Left lung (tissue), 10 donors: ENCODE data around the gene WRNIP1. TPM values are rescaled to one million over a fixed set of nuclear protein-coding genes. Genes with fewer than 3 reads are reported as not detected.

ENCODE experiments used
- ATAC-seq: fragments of 200-7000 bp; cut with Tn5 transposase; one replicate; pipeline ENCODE4 v1.9.1; 2020; ENCODE audit warnings: moderate library complexity
- DNase-seq, 4 donors: peaks; one replicate each; pipeline ENCODE4 v3.0.0-alpha.2; 2013 to 2020
- H3K27ac ChIP-seq, 2 donors: fragments of 200-600 bp; sonication (generic) in 1 of 2; one replicate each; pipeline versions ENCODE4 v1.5.0 to v1.8.0; 2020 to 2021
- H3K27me3 ChIP-seq, 2 donors: fragments of 200-600 bp; sonication (generic) in 1 of 2; one replicate each; pipeline versions ENCODE4 v1.5.0 to v1.8.0; 2020 to 2021
- H3K36me3 ChIP-seq, 2 donors: fragments of 200-600 bp; sonication (generic) in 1 of 2; one replicate each; pipeline versions ENCODE4 v1.5.0 to v1.8.0; 2020 to 2021
- H3K4me1 ChIP-seq, 2 donors: fragments of 200-600 bp; one replicate each; pipeline ENCODE4 v1.8.0; 2021
- H3K4me3 ChIP-seq, 2 donors: fragments of 200-600 bp; sonication (generic) in 1 of 2; one replicate each; pipeline versions ENCODE4 v1.5.0 to v1.8.0; 2020 to 2021; ENCODE audit warnings: mild to moderate bottlenecking in 1 of 2
- H3K9me3 ChIP-seq, 2 donors: fragments of 200-600 bp; sonication (generic) in 1 of 2; one replicate each; pipeline versions ENCODE4 v1.5.0 to v1.8.0; 2020 to 2021
- CTCF ChIP-seq, 2 donors: fragments of 200-600 bp; sonication (generic) in 1 of 2; IDR thresholded peaks; one replicate each; pipeline versions ENCODE4 v1.5.0 to v1.8.0; 2021; ENCODE audit warnings: antibody characterized with exemption in 2 of 2
- intact Hi-C, 2 donors: fragments of 100-400 bp; cut with DNase I; formaldehyde crosslinking; loops; one replicate each; pipeline versions ENCODE4 v1.11.2 to v1.14.2; 2022
- polyA plus RNA-seq, 6 donors: library from polyadenylated mRNA; unstranded; fragments of 120-200 nt; gene quantifications; one replicate each; pipeline ENCODE4 v1.2.1, GENCODE V29; 2013; ENCODE audit not compliant: insufficient read length in 6 of 6
- total RNA-seq, 2 donors: library from RNA; stranded (reverse); fragmentation: NEBNext Ultra II Directional; extraction: Animal tissue kit (Norgen Biotek cat#: 25700); gene quantifications; one replicate each; pipeline ENCODE4 v1.2.1, GENCODE V29; 2021
- donor health status: DM: no; HTN: yes; CAD: no.
- donor health status: DM: no; HTN: no; CAD: no.

The WRNIP1 gene
- total and polyA plus RNA-seq, 8 donors = 34.9 to 51.6 (median 49.0) TPM

GRCh38 chr6:2718334-2719092 is 46.7 kb upstream of the WRNIP1 start:
- H3K4me3 ChIP-seq = no peak overlapping the region
- H3K27ac ChIP-seq = peak overlapping the region in 1 of 2 donors; percentile 3
- no peaks in the 10 kb centered on the region for H3K36me3 ChIP-seq
- intact Hi-C loops = no loop called here
- H3K4me1 ChIP-seq = no peaks in the 10 kb centered on the region
- no peak for ATAC-seq
- peaks cover 0 to 5% of the 10 kb centered on the region in 2 donors for H3K9me3 ChIP-seq
- no peak for DNase-seq
- H3K27me3 ChIP-seq = no peaks in the 10 kb centered on the region
- no peak for TF ChIP-seq CTCF (IDR thresholded peaks at IDR 0.05)

GRCh38 chr6:2719093-2719455 is 46.1 kb upstream of the WRNIP1 start:
- Histone ChIP-seq H3K9me3 (peaks cover 0 to 5% of the 10 kb centered on the region in 2 donors), H3K4me1 (no peaks in the 10 kb centered on the region), H3K27ac (peak overlapping the region in 1 of 2 donors; percentile 3), H3K36me3 (no peaks in the 10 kb centered on the region), H3K4me3 (no peak overlapping the region), H3K27me3 (no peaks in the 10 kb centered on the region)
- no peak for TF ChIP-seq CTCF (IDR thresholded peaks at IDR 0.05)
- ATAC-seq (no peak), DNase-seq (no peak)
- intact Hi-C loops = no loop called here

- no peaks in the 10 kb centered on the region for H3K4me1 ChIP-seq
- DNase-seq = no peak
- no peak for TF ChIP-seq CTCF (IDR thresholded peaks at IDR 0.05)
- intact Hi-C loops = no loop called here
- ATAC-seq = no peak
- H3K4me3 ChIP-seq = no peak overlapping the region
- no peaks in the 10 kb centered on the region for H3K27me3 ChIP-seq
- H3K27ac ChIP-seq = no peak overlapping the region
- no peaks in the 10 kb centered on the region for H3K36me3 ChIP-seq
- H3K9me3 ChIP-seq = peaks cover 0 to 5% of the 10 kb centered on the region in 2 donors
These were observed 44.0 kb upstream of the WRNIP1 start for GRCh38 chr6:2721219-2721618.

GRCh38 chr6:2725364-2725988 is 39.7 kb upstream of the WRNIP1 start:
- no peak for DNase-seq
- Histone ChIP-seq H3K27ac (no peak overlapping the region), H3K27me3 (no peaks in the 10 kb centered on the region), H3K4me1 (no peaks in the 10 kb centered on the region), H3K36me3 (no peaks in the 10 kb centered on the region), H3K9me3 (peaks cover 0 to 5% of the 10 kb centered on the region in 2 donors), H3K4me3 (no peak overlapping the region)
- ATAC-seq = no peak
- intact Hi-C loops = no loop called here
- no peak for TF ChIP-seq CTCF (IDR thresholded peaks at IDR 0.05)

- H3K4me3 ChIP-seq = no peak overlapping the region
- DNase-seq = no peak
- H3K27me3 ChIP-seq = no peaks in the 10 kb centered on the region
- H3K4me1 ChIP-seq = no peaks in the 10 kb centered on the region
- peak overlapping the region in 1 of 2 donors; percentile 20 for H3K27ac ChIP-seq
- no peak for TF ChIP-seq CTCF (IDR thresholded peaks at IDR 0.05)
- peak; percentile 61 for ATAC-seq
- peaks cover 0 to 5% of the 10 kb centered on the region in 2 donors for H3K9me3 ChIP-seq
- intact Hi-C loops = no loop called here
- H3K36me3 ChIP-seq = no peaks in the 10 kb centered on the region
These were observed 39.1 kb upstream of the WRNIP1 start for GRCh38 chr6:2725999-2726567.
